ENCODE measurements around the gene NPTXR. TPM values are rescaled to one million over a fixed set of nuclear protein-coding genes. Genes with fewer than 3 reads are reported as not detected.

The NPTXR gene
- total RNA-seq, 6 experiments from 2014 or later = 1.4 to 5.4 (median 1.6) TPM

DNA sequence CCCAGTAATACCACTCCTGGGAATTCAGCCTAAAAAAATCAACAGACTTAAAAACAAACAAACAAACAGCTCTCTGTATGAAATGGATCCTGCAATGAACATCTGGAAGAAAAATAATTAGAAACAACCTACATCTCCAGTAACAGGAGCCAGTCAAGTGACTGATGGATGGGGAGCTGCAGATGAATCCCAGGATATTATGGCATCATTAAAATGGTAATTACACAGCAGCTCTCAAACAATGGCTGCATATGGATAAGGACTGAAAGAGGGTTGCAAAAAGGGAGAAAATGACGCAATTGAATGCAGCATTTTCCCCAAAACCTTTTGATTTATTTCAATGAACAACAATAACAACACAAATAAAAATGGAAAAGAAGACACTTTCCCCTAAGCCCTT, 4.1 kb downstream of the NPTXR start:
- Mint-ChIP-seq H3K4me3 (no peak overlapping the region), H3K9me3 (no peaks in the 10 kb centered on the region), H3K36me3 (ENCODE audit: low read depth) (no peaks in the 10 kb centered on the region), H3K27me3 (ENCODE audit: insufficient read depth) (peaks cover 38% of the 10 kb centered on the region), H3K27ac (no peak overlapping the region), H3K4me1 (ENCODE audit: low read depth) (peaks cover 16% of the 10 kb centered on the region)
- no peak for DNase-seq
- TF ChIP-seq, protein P1, sequence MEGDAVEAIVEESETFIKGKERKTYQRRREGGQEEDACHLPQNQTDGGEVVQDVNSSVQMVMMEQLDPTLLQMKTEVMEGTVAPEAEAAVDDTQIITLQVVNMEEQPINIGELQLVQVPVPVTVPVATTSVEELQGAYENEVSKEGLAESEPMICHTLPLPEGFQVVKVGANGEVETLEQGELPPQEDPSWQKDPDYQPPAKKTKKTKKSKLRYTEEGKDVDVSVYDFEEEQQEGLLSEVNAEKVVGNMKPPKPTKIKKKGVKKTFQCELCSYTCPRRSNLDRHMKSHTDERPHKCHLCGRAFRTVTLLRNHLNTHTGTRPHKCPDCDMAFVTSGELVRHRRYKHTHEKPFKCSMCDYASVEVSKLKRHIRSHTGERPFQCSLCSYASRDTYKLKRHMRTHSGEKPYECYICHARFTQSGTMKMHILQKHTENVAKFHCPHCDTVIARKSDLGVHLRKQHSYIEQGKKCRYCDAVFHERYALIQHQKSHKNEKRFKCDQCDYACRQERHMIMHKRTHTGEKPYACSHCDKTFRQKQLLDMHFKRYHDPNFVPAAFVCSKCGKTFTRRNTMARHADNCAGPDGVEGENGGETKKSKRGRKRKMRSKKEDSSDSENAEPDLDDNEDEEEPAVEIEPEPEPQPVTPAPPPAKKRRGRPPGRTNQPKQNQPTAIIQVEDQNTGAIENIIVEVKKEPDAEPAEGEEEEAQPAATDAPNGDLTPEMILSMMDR (IDR thresholded peaks at IDR 0.05) = no peak

DNA sequence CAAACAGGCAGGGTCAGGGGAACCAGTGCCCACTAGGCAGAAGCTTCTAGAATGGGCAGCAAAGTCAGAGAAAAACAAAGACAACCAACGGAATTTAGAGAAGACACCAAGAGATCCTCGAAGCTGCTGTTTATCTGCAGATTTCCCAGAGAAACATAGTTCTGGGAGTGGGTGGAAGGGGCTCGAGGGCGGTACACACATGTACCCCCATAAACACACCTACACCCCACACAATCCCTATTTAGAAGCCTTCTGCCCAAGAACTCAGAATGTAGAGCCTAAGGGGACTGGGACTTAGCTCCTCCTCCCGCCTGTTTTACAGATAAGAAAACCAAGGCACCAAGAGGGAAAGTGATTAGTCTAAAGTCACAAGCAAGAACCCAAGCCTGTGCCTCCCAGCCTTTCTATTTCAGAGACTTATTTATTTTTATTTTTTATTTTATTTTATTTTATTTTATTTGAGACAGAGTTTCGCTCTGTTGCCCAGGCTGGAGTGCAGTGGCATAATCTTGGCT, 6.4 kb downstream of the NPTXR start:
- Mint-ChIP-seq H3K36me3 (ENCODE audit: low read depth) (no peaks in the 10 kb centered on the region), H3K27me3 (ENCODE audit: insufficient read depth) (peaks cover 31% of the 10 kb centered on the region), H3K9me3 (no peaks in the 10 kb centered on the region), H3K4me1 (ENCODE audit: low read depth) (peaks cover 12% of the 10 kb centered on the region), H3K4me3 (no peak overlapping the region), H3K27ac (no peak overlapping the region)
- TF ChIP-seq, protein P1 (IDR thresholded peaks at IDR 0.05) = no peak
- no peak for DNase-seq

DNA sequence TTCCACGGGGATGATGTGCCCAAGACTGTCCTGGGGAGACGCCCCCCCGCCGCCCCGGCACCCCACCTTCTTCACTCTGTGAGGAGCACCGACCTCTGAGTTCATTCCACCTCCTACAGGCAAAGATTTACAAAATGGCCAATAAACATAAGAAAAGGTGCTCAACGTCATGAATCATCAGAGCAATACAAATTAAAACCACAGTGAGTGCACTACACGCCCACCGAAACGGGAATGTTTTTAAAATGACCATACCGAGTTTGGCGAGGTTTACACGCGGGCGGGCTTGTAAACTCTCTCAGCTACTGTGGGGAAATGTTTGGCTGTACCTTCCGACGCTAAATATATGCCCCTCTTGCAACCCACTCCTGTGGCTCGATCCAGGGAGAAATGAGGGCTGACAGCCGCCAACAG, 7.9 kb downstream of the NPTXR start:
- peak overlapping the region; percentile 47 for H3K4me3 Mint-ChIP-seq
- no peaks in the 10 kb centered on the region for H3K36me3 Mint-ChIP-seq (ENCODE audit: low read depth)
- no peak overlapping the region for H3K27ac Mint-ChIP-seq
- peaks cover 22% of the 10 kb centered on the region for H3K27me3 Mint-ChIP-seq (ENCODE audit: insufficient read depth)
- H3K9me3 Mint-ChIP-seq = no peaks in the 10 kb centered on the region
- peak; percentile 74 for DNase-seq
- TF ChIP-seq, protein P1 (IDR thresholded peaks at IDR 0.05) = no peak
- H3K4me1 Mint-ChIP-seq (ENCODE audit: low read depth) = peaks cover 20% of the 10 kb centered on the region

DNA sequence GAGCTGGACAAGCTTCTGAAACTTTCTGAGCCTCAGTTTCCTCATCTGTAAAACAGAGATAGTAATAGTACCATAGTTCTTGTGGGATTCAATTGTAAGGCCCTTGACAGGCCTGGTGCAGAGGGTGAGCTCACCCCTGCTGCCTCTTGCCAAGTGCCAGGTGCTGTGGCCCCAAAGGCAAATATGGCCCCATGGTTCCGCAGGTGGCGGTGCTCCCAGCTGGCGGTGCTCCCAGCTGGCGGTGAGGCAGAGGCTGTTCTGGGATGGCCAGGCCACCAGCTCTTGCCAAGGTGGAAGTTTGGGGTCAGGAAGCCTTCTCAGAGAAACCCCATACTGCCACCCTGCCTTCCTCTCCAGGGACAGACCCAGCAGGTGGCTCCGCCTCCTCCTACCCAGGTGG, 8.8 kb downstream of the NPTXR start:
- peaks cover 20% of the 10 kb centered on the region for H3K4me1 Mint-ChIP-seq (ENCODE audit: low read depth)
- H3K27ac Mint-ChIP-seq = no peak overlapping the region
- no peak for DNase-seq
- no peaks in the 10 kb centered on the region for H3K9me3 Mint-ChIP-seq
- peaks cover 15% of the 10 kb centered on the region for H3K27me3 Mint-ChIP-seq (ENCODE audit: insufficient read depth)
- no peak overlapping the region for H3K4me3 Mint-ChIP-seq
- TF ChIP-seq, protein P1 (IDR thresholded peaks at IDR 0.05) = no peak
- H3K36me3 Mint-ChIP-seq (ENCODE audit: low read depth) = no peaks in the 10 kb centered on the region

DNA sequence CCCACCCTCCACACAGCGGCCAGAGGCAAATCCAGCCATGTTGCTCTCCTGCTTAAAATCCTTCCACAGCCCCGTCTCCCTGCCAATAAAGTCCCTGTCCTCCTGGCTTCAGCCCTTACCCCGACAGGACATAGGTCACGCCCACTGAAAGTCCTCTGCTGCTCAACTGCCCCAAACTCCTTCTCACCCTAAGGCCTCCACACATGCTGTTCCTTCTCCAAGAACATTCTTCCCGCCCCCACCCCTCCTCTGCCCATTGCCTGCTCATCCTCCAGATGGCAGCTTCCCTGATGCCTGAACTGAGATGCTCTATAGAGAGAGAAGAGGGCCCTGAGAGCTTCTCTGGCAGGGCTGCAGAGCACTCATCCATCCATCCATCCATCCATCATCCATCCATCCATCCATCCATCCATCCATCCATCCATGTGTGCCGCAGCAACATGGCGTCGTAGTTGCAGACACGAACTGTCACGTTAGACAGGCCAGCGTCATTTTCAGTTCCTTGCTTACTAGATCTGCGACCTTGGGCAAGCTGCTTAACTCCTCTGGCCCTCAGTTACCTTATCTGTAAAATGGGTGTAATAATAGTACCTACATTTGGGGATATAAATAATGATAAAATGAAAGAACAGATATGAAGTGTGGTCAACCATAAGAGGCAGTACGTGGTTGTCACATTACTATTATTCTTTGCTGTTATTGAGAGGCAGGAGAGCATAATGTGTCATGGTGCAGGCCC, 9.4 kb downstream of the NPTXR start:
- TF ChIP-seq, protein P1 (IDR thresholded peaks at IDR 0.05) = no peak

More for the DNA sequence above, 9.4 kb downstream of the NPTXR start:
- H3K27ac Mint-ChIP-seq = no peak overlapping the region
- H3K27me3 Mint-ChIP-seq (ENCODE audit: insufficient read depth) = peaks cover 13% of the 10 kb centered on the region
- no peak overlapping the region for H3K4me3 Mint-ChIP-seq
- no peak for DNase-seq
- H3K9me3 Mint-ChIP-seq = no peaks in the 10 kb centered on the region
- peaks cover 20% of the 10 kb centered on the region for H3K4me1 Mint-ChIP-seq (ENCODE audit: low read depth)
- H3K36me3 Mint-ChIP-seq (ENCODE audit: low read depth) = no peaks in the 10 kb centered on the region
